Measurements from ENCODE around the gene DUSP7. TPM values are rescaled to one million over a fixed set of nuclear protein-coding genes. Genes with fewer than 3 reads are reported as not detected.
A peak's percentile ranks its signal among the peaks of the same experiment; 100 is the strongest.
"Not testable (repeated sequence)": the region's sequence is repeated elsewhere in the genome, so short reads cannot be mapped to it uniquely, and the experiment has no call there.

Gene DUSP7
- total RNA-seq, 1 experiment from 2014 or later, result 39.9 TPM

DNA sequence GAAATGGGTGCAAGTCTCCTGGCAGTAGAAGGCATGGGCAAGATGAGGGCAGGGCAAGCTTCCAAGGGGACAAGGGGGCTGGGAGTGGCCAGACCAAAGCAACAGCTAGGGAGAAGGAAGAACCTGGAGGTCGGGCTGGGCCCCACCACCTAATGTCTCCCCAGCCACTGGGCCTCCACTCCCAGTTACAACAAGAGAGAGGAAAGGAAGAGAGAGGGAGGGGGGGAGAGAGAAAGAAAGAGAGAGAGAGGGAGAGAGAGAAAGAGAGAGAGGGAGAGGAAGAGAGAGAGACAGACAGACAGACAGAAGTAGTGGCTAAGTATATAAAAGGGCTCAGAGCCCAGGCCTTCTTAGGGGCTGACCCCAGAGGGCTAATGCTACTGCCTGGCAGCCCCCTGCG lies 6.9 kb downstream of the DUSP7 start:
- no peak for DNase-seq (ENCODE audit: low read depth)

GRCh38 chr3:52047295-52047960 lies 8.9 kb downstream of the DUSP7 start:
- peak; percentile 77 for DNase-seq (ENCODE audit: low read depth)

GRCh38 chr3:52046902-52047239 lies 9.5 kb downstream of the DUSP7 start:
- no peak for DNase-seq (ENCODE audit: low read depth)

DNA sequence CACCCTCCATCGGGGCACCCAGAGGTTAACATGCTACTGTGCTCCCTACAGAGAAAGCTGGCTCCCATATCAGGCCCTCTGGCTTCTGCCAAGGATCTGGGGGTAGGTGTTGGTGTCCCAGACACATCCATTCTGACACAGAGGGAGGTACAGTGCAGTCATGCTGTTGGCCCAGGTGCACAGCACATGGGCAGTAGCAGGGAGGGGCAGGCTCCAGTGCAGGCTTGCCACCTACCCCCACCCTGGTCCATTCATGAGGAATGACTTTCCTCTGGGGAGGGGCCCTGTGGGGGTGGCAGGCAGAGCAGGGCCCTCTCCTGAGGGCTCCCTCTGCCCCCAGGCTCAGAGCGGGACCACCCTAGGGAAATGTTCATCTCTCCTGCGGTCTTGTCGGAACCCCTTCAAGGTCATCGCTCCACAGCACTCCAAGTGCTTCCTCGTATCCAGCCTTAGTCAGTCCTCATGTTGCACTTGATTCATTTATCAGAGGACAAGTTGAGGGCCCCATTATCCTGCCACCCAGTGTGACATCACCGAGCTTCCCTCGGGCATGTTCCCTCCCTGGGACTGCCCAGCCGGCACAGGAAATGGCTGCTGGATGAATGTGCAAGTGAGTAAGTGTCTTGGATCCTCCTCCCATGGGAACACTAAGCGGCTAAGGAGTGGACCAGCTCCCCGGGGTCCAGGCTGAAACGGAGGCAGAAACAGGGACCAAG lies 10.0 kb downstream of the DUSP7 start:
- peak; percentile 97 for DNase-seq (ENCODE audit: low read depth)

DNA sequence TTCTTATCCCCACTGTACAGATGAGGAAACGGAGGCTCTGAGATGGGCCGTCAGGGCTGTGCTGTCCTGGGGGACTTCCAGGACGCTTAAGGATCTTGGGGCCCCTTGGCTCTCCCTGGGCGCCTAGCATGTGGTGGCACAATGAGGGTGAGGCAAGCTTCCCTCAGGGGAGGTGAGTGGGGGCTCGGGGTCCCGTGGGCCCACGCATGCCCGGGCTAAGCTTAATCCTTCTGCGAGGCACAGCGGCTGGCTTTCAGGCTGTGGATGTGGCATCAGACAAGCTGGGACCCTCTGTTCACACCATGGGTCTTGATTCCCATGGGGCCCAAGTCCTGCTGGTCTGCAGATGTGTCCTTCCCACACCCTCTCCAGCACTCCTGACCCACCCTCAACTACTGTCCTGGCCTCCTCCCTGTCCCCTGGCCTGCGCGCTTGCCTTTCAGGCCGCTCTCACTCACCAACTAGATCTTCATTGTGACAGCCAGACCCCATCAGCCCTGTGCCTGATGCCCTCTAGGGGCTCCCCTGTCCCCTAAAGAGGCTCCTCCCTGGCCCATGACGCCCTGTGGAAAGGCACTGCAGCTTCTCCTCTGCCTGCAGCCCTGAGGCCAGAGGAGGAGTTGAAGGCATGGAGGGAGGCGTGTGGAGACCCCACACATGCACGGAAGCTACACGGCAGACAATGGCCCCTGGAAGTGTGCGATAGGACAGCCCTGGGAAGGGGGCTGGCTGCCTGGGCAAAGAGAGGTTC lies 11.3 kb downstream of the DUSP7 start:
- DNase-seq (ENCODE audit: low read depth), result no peak

DNA sequence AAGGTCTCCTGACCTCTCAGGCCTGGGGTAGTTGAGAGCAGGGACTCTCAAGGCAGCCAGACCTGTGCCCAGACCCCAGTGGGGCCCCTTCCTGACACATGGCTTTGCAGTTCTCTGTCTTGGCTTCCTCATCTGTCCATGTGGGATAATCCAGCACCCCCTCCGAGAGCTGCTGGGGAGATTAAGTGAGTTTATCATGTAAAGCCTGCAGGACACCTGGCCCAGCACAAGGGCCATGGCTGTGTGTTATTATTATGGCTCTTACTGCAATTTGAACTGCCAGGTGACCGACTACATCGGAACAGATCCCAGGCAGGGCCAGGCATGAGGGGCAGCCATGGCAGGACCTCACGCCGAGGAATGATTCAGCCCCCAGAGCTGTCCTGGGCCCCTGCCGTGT lies 12.6 kb downstream of the DUSP7 start:
- no peak for DNase-seq (ENCODE audit: low read depth)

DNA sequence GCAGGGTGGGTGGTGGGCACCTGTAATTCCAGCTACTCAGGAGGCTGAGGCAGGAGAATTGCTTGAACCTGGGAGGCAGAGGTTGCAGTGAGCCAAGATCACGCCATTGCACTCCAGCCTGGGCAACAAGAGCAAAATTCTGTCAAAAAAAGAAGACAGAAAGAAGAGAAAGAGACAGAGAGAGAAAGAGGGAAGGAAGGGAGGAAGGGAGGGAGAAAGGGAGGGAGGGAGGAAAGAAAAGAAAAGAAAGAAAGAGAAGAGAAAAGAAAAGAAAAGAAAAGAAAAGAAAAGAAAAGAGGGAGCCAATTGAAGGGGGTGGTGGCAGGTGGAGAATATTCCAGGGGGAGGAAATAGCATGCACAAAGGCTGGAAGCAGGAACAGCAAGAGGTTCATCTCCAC lies 13.3 kb downstream of the DUSP7 start:
- DNase-seq (ENCODE audit: low read depth), result not testable (repeated sequence)

DNA sequence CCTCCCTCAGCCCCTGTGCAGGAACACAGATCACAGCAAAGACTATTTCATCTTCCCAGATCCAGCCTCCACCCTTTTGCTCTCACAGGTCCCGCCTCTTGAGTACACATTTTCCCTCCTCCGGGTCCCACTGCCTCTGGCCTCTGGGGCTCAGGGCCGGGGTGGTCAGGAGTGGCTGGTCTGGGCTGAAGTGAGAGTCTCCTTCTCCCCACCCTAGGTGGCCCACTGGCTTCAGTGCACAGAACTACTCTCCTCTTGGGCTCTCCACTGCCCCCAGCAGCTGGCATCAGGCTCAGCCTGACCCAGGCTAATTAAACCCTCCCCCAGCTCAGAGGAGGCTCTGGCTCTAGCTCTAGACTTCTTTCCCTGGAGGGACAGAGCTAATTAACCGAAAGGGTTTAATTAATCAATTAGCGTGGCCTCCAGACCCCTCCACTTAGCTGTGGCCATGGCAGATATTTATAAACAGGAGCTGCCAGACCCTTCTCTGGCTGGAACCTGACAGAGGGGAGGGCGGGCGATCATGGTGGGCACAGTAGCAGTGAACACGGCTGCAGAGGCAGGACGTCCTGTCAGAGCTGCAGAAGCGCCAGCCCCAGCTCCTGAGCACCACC lies 15.1 kb downstream of the DUSP7 start:
- no peak for DNase-seq (ENCODE audit: low read depth)

GRCh38 chr3:52040600-52040999 lies 15.8 kb downstream of the DUSP7 start:
- no peak for DNase-seq (ENCODE audit: low read depth)

DNA sequence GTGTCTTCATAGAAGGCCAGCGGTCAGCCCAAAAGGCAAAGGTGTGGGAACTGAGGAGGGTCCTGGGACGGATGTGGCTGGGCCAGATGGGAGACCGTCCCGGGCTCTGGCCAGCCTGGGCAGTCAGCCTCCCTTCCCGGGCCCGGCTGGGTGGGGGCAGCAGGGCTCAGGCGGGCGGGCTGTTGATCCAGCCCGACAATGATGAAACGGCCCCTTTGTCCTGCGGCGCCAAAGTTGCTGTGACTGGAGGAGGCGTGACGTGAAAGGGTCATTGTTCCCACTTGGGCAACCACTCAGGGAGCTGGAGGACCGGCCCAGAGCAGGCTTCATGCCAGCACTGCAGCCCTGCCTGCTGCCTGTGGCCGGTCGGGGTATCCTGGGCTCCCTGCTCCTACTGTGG lies 16.5 kb downstream of the DUSP7 start:
- no peak for DNase-seq (ENCODE audit: low read depth)

DNA sequence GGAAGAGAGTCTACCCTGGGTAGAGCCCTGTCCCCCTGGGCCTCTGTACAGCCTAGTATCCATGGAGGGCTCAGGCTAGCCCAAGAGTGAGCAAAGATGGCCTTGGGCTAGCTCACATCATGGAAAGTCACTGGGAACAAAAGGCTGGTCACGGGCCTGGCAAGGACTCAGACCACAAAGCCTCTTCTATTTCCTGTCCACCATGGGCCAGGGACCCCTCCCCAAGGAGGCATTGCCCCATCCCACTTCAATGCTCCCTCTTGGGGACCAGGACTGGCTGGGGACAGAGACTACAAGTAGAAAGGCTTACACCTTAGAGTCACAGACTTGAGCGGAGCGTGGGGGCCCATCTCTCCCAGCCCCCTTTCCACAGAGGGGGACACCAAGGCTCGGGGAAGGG lies 16.9 kb downstream of the DUSP7 start:
- no peak for DNase-seq (ENCODE audit: low read depth)

DNA sequence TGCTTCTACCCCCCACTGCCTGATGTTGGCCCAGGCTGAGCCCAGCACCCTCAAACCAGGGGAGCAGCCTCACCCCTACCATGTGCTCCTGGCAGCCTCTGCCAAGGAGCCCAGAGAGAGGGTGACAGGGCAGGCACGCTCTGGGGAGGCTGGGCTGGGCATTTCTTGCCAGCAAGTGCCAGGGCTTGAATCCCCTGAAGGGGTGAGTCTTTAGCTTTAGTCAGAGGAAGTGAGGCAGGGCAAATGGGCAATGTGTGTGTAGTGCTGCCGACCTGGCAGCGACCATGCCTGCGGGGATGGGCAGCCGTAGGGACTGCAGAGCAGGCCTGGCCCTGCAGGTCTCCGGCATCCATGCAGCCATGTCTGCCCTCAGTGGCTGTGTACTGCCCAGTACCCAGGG lies 18.1 kb downstream of the DUSP7 start:
- DNase-seq (ENCODE audit: low read depth), result peak; percentile 40

GRCh38 chr3:52037291-52037690 lies 19.1 kb downstream of the DUSP7 start:
- DNase-seq (ENCODE audit: low read depth), result no peak

DNA sequence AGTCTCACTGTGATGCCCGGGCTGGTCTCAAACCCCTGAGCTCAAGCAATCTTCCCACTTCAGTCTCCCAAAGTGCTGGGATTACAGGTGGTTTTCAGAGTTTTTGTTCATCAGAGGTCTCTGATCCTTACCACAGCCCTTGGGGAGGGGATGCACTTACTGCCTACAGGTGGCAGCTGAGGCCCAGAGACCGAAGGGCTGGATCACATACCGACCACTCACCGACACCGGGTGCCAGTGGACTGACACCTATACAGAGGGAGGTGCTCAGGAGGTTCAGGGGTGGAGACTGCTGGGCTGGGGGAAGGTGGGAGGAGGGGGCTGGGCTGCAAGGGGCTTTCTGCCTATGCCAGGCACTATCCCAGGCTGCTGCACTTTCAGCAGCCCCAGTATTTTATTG lies 19.5 kb downstream of the DUSP7 start:
- no peak for DNase-seq (ENCODE audit: low read depth)

GRCh38 chr3:52036222-52036694 lies 20.1 kb downstream of the DUSP7 start:
- no peak for DNase-seq (ENCODE audit: low read depth)

DNA sequence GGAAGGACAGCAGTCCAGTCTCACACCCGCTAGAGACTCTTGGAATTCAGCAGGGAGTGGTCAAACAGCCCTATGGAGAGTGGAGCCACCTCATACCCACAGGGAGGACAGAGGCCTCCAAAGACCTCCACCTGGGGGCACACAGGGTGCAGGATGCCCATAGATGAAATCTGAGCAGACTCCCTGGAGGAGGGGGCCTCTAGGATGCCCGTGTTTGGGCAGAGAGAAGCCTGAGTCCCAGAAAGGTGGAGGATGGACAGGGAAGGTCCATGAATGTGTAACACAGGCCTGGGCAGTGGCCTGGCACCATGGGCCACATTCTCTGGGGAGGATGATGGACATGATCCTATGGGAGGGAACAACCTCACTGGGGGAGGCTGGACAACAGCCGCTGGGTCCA lies 21.7 kb downstream of the DUSP7 start:
- no peak for DNase-seq (ENCODE audit: low read depth)

DNA sequence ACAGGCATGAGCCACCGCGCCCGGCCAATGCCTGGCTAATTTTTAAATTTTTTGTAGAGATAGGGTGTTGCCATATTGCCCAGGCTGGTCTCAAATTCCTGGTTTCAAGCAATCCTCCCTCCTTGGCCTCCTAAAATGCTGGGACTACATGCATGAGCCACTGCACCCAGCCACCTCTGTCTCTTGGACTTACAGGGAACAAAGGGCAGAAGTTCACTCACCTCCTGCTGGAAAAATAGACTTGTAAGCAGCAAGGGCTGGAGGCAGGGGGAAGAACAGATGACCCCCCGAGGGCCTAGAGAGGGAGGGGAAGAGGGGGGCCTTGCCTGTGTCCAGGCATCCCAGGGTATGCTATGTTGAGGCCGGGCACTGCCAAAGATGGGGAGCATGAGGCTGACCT lies 22.2 kb downstream of the DUSP7 start:
- no peak for DNase-seq (ENCODE audit: low read depth)

- DNase-seq (ENCODE audit: low read depth), result not testable (repeated sequence)
Measured at GRCh38 chr3:52033748-52034147, 22.6 kb downstream of the DUSP7 start.

GRCh38 chr3:52032702-52033408 lies 23.5 kb downstream of the DUSP7 start:
- DNase-seq (ENCODE audit: low read depth), result no peak

GRCh38 chr3:52031896-52032295 lies 24.5 kb downstream of the DUSP7 start:
- DNase-seq (ENCODE audit: low read depth), result no peak

GRCh38 chr3:52030714-52031310 lies 25.6 kb downstream of the DUSP7 start:
- DNase-seq (ENCODE audit: low read depth), result no peak
